HepG2 (cell line): ENCODE results near the gene CNPPD1. TPM values are rescaled to one million over a fixed set of nuclear protein-coding genes. Genes with fewer than 3 reads are reported as not detected.

ENCODE experiments used
- ATAD3A ChIP-seq: sonication (generic); formaldehyde crosslinking; IDR thresholded peaks from 2 replicates; pipeline ENCODE4 v1.4.0; 2020; ENCODE audit warnings: missing genetic modification reagents
- CBX2 ChIP-seq, 2 experiments: fragments of 200-600 bp in 1 of 2; sonication (generic); formaldehyde crosslinking in 1 of 2; IDR thresholded peaks; 2 replicates each; pipeline versions ENCODE4 v1.7.0 to v1.8.1; 2018 to 2022; ENCODE audit warnings: low read depth in 2 of 2, low read length in 1 of 2, mild to moderate bottlenecking in 1 of 2, missing genetic modification reagents in 1 of 2
- DMAP1 ChIP-seq: IDR thresholded peaks from 2 replicates; pipeline ENCODE4 v1.6.1; 2016
- ERF ChIP-seq: IDR thresholded peaks from 2 replicates; pipeline ENCODE4 v1.6.1; 2018; ENCODE audit warnings: missing biosample characterization, missing genetic modification reagents
- GFI1 ChIP-seq: sonication (generic); formaldehyde crosslinking; IDR thresholded peaks from 2 replicates; pipeline ENCODE4 v1.5.0; 2020; ENCODE audit warnings: missing genetic modification reagents, mild to moderate bottlenecking, borderline replicate concordance
- HOXA5 ChIP-seq: sonication (generic); formaldehyde crosslinking; IDR thresholded peaks from 2 replicates; pipeline ENCODE4 v1.4.0; 2020; ENCODE audit warnings: missing genetic modification reagents
- KAT8 ChIP-seq: IDR thresholded peaks from 2 replicates; pipeline ENCODE4 v1.6.1; 2016; ENCODE audit warnings: missing genetic modification reagents, missing compliant biosample characterization
- LCORL ChIP-seq, 2 experiments: fragments of 450-650 bp in 1 of 2; sonication (generic) in 1 of 2; formaldehyde crosslinking in 1 of 2; IDR thresholded peaks; 2 replicates each; pipeline versions ENCODE4 v1.5.0 to v1.6.1; 2017 to 2020; ENCODE audit warnings: antibody characterized with exemption in 1 of 2, missing genetic modification reagents in 1 of 2
- REPIN1 ChIP-seq: sonication (generic); formaldehyde crosslinking; IDR thresholded peaks from 2 replicates; pipeline ENCODE4 v1.8.0; 2022; ENCODE audit warnings: missing genetic modification reagents, low read depth, mild to moderate bottlenecking, borderline replicate concordance
- SP4 ChIP-seq: sonication (generic); formaldehyde crosslinking; IDR thresholded peaks from 2 replicates; pipeline ENCODE4 v1.8.1; 2023; ENCODE audit warnings: mild to moderate bottlenecking, missing genetic modification reagents
- TAF15 ChIP-seq: fragments of 200-400 bp; formaldehyde crosslinking; IDR thresholded peaks from one replicate; pipeline ENCODE4 v1.6.1; 2018; ENCODE audit warnings: mild to moderate bottlenecking, low read depth, low read length; ENCODE audit not compliant: poor library complexity, severe bottlenecking
- TBX2 ChIP-seq: sonication (generic); formaldehyde crosslinking; IDR thresholded peaks from 2 replicates; pipeline ENCODE4 v1.5.0; 2020; ENCODE audit warnings: missing genetic modification reagents, mild to moderate bottlenecking, borderline replicate concordance
- ZKSCAN8 ChIP-seq: IDR thresholded peaks from 2 replicates; pipeline ENCODE4 v1.6.1; 2016; ENCODE audit warnings: borderline replicate concordance, missing genetic modification reagents, missing compliant biosample characterization
- ZNF253 ChIP-seq: sonication (generic); formaldehyde crosslinking; IDR thresholded peaks from 2 replicates; pipeline ENCODE4 v1.8.0; 2022; ENCODE audit warnings: mild to moderate bottlenecking, missing genetic modification reagents, borderline replicate concordance
- ZNF333 ChIP-seq: sonication (generic); formaldehyde crosslinking; IDR thresholded peaks from 2 replicates; pipeline ENCODE4 v1.4.0; 2020; ENCODE audit warnings: mild to moderate bottlenecking, missing genetic modification reagents, borderline replicate concordance
- ZNF383 ChIP-seq: sonication (generic); formaldehyde crosslinking; IDR thresholded peaks from 2 replicates; pipeline ENCODE4 v1.4.0; 2020; ENCODE audit warnings: missing genetic modification reagents, mild to moderate bottlenecking, borderline replicate concordance
- ZNF484 ChIP-seq: sonication (generic); formaldehyde crosslinking; IDR thresholded peaks from 2 replicates; pipeline ENCODE4 v1.5.1; 2020; ENCODE audit warnings: mild to moderate bottlenecking, low read depth, missing genetic modification reagents, borderline replicate concordance
- ZNF598 ChIP-seq: sonication (generic); formaldehyde crosslinking; IDR thresholded peaks from 2 replicates; pipeline ENCODE4 v1.5.1; 2020; ENCODE audit warnings: mild to moderate bottlenecking, missing genetic modification reagents, borderline replicate concordance
- polyA plus RNA-seq, 8 experiments: library from polyadenylated mRNA; depleted of rRNA in 3 of 8; stranded (reverse) in 7 of 8; unstranded in 1 of 8; fragments of >200 nt; fragmentation: Illumina TruSeq in 4 of 8; extraction: Trizol in 4 of 8; gene quantifications; 2 replicates each; pipeline versions ENCODE4 v1.2.1 to v1.2.3, GENCODE V29; 2011 to 2016; ENCODE audit warnings: low read depth in 4 of 8, missing spikeins in 1 of 8, mixed read lengths in 1 of 8; ENCODE audit not compliant: insufficient read depth in 1 of 8
- total RNA-seq, 5 experiments: library from RNA; depleted of rRNA; stranded (reverse); fragments of >200 nt; fragmentation: Illumina TruSeq; extraction: Trizol; gene quantifications; 2 replicates each; pipeline ENCODE4 v1.2.3, GENCODE V29; 2016; ENCODE audit warnings: low read depth in 1 of 5
- TF ChIP-seq, protein P1 (sequence below): sonication (generic); formaldehyde crosslinking; IDR thresholded peaks from 2 replicates; pipeline ENCODE4 v1.8.1; 2023; ENCODE audit warnings: mild to moderate bottlenecking, missing genetic modification reagents
- TF ChIP-seq, protein P2 (sequence below): IDR thresholded peaks from 2 replicates; pipeline ENCODE4 v1.6.1; 2016; ENCODE audit warnings: missing compliant biosample characterization, missing genetic modification reagents, borderline replicate concordance
- TF ChIP-seq, protein P3 (sequence below): sonication (generic); formaldehyde crosslinking; IDR thresholded peaks from 2 replicates; pipeline ENCODE4 v1.8.1; 2022; ENCODE audit warnings: low read depth, mild to moderate bottlenecking, missing genetic modification reagents

The CNPPD1 gene
- total and polyA plus RNA-seq, 2 of the 13 experiments (the other 11 are each of a cell fraction or from before 2014, with no cell fraction given): 35.5 to 49.4 TPM

DNA sequence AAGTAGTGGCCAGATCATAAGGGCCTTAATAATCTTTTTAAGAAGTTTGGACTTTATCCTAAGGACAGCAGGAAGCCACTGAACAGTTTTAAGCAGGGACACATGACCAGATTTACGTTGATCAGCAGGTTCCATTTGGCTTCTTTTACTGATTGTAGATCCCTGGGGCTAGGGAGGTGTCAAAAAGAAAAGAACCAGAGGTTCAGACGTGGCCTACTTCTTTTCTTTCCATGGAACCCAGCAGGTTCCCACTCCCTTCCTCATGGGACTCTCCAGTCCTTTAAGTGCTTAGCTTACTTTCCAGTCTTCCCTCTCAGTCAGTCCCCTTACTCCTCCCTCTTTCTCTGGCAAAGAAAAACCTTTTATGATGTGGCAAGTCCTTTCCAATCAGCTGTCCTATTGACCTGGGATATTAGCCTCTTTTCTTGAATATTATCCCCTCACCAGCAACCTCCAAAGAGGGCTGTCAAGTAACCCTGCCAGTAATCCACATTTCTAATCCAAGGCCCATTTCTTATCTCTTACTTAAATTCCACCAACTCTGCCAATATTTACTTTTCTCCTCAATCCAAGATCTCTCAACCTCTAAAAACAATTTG is 49.6 kb downstream of the CNPPD1 start (continued):
- TF ChIP-seq, protein P1, sequence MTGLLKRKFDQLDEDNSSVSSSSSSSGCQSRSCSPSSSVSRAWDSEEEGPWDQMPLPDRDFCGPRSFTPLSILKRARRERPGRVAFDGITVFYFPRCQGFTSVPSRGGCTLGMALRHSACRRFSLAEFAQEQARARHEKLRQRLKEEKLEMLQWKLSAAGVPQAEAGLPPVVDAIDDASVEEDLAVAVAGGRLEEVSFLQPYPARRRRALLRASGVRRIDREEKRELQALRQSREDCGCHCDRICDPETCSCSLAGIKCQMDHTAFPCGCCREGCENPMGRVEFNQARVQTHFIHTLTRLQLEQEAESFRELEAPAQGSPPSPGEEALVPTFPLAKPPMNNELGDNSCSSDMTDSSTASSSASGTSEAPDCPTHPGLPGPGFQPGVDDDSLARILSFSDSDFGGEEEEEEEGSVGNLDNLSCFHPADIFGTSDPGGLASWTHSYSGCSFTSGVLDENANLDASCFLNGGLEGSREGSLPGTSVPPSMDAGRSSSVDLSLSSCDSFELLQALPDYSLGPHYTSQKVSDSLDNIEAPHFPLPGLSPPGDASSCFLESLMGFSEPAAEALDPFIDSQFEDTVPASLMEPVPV (CRISPR knock-in tag): no peak
- TF ChIP-seq CBX2 (IDR thresholded peaks at IDR 0.05; ENCODE audit: low read depth, low read length) (no peak), CBX2 (CRISPR knock-in tag; IDR thresholded peaks at IDR 0.05; ENCODE audit: low read depth) (no peak), ZNF484 (CRISPR knock-in tag) (no peak), HOXA5 (CRISPR knock-in tag) (0 out of 2 replicates have a peak, but pooled peaks have one; percentile 20), ZNF383 (no peak), ATAD3A (no peak), ZNF253 (CRISPR knock-in tag) (no peak), GFI1 (CRISPR knock-in tag) (0 out of 2 replicates have a peak, but pooled peaks have one; percentile 42), SP4 (CRISPR knock-in tag) (no peak), TAF15 (no peak), ZNF333 (no peak), REPIN1 (CRISPR knock-in tag) (no peak), DMAP1 (CRISPR knock-in tag) (no peak), ZNF598 (CRISPR knock-in tag) (no peak), LCORL (IDR thresholded peaks at IDR 0.05) (no peak), LCORL (CRISPR knock-in tag; IDR thresholded peaks at IDR 0.05) (no peak), KAT8 (CRISPR knock-in tag) (0 out of 2 replicates have a peak, but pooled peaks have one; percentile 5), ERF (CRISPR knock-in tag) (no peak), ZKSCAN8 (no peak), TBX2 (CRISPR knock-in tag) (peak; percentile 10; the same call in 1 of the 2 replicates)
- TF ChIP-seq, protein P2, sequence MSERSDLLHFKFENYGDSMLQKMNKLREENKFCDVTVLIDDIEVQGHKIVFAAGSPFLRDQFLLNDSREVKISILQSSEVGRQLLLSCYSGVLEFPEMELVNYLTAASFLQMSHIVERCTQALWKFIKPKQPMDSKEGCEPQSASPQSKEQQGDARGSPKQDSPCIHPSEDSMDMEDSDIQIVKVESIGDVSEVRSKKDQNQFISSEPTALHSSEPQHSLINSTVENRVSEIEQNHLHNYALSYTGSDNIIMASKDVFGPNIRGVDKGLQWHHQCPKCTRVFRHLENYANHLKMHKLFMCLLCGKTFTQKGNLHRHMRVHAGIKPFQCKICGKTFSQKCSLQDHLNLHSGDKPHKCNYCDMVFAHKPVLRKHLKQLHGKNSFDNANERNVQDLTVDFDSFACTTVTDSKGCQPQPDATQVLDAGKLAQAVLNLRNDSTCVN (CRISPR knock-in tag): no peak
- TF ChIP-seq, protein P3, sequence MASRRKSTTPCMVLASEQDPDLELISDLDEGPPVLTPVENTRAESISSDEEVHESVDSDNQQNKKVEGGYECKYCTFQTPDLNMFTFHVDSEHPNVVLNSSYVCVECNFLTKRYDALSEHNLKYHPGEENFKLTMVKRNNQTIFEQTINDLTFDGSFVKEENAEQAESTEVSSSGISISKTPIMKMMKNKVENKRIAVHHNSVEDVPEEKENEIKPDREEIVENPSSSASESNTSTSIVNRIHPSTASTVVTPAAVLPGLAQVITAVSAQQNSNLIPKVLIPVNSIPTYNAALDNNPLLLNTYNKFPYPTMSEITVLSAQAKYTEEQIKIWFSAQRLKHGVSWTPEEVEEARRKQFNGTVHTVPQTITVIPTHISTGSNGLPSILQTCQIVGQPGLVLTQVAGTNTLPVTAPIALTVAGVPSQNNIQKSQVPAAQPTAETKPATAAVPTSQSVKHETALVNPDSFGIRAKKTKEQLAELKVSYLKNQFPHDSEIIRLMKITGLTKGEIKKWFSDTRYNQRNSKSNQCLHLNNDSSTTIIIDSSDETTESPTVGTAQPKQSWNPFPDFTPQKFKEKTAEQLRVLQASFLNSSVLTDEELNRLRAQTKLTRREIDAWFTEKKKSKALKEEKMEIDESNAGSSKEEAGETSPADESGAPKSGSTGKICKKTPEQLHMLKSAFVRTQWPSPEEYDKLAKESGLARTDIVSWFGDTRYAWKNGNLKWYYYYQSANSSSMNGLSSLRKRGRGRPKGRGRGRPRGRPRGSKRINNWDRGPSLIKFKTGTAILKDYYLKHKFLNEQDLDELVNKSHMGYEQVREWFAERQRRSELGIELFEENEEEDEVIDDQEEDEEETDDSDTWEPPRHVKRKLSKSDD (CRISPR knock-in tag): no peak
